HepG2 (cell line): ENCODE measurements around the gene TTLL12. TPM values are rescaled to one million over a fixed set of nuclear protein-coding genes. Genes with fewer than 3 reads are reported as not detected.

Experiments used
- ARNT2 ChIP-seq: sonication (generic); formaldehyde crosslinking; IDR thresholded peaks from 2 replicates; pipeline ENCODE4 v1.8.0; 2022; ENCODE audit warnings: mild to moderate bottlenecking, low read depth, missing genetic modification reagents, moderate library complexity
- BCL3 ChIP-seq: sonication (generic); formaldehyde crosslinking; IDR thresholded peaks from 2 replicates; pipeline ENCODE4 v1.5.1; 2020; ENCODE audit warnings: mild to moderate bottlenecking, missing genetic modification reagents, moderate library complexity
- BHLHE40 ChIP-seq: IDR thresholded peaks from 2 replicates; pipeline ENCODE4 v1.6.1; 2011; ENCODE audit warnings: low read length, improper control_type of control experiment
- ESRRA ChIP-seq: sonication (generic); formaldehyde crosslinking; IDR thresholded peaks from 2 replicates; pipeline ENCODE4 v1.5.1; 2020; ENCODE audit warnings: mild to moderate bottlenecking, low read depth, missing genetic modification reagents
- KAT2B ChIP-seq: fragments of 150-350 bp; IDR thresholded peaks from 2 replicates; pipeline ENCODE4 v1.6.1; 2014; ENCODE audit warnings: low read depth, low read length, borderline replicate concordance
- KLF12 ChIP-seq: sonication (generic); formaldehyde crosslinking; IDR thresholded peaks from 2 replicates; pipeline ENCODE4 v1.4.0; 2020; ENCODE audit warnings: missing genetic modification reagents, borderline replicate concordance
- MAFG ChIP-seq: sonication (generic); formaldehyde crosslinking; IDR thresholded peaks from 2 replicates; pipeline ENCODE4 v1.5.1; 2020; ENCODE audit warnings: mild to moderate bottlenecking, missing genetic modification reagents
- MAX ChIP-seq: IDR thresholded peaks from 2 replicates; pipeline ENCODE4 v1.6.1; 2012; ENCODE audit warnings: inconsistent platforms
- MAZ ChIP-seq, 2 experiments: sonication (generic) in 1 of 2; formaldehyde crosslinking in 1 of 2; IDR thresholded peaks; 2 replicates each; pipeline versions ENCODE4 v1.5.0 to v1.6.1; 2012 to 2020; ENCODE audit warnings: low read depth in 2 of 2, mild to moderate bottlenecking in 2 of 2, borderline replicate concordance in 1 of 2, improper control_type of control experiment in 1 of 2, low read length in 1 of 2, missing genetic modification reagents in 1 of 2, moderate library complexity in 1 of 2
- PHF21A ChIP-seq: sonication (generic); formaldehyde crosslinking; IDR thresholded peaks from 2 replicates; pipeline ENCODE4 v1.5.0; 2020; ENCODE audit warnings: mild to moderate bottlenecking, missing genetic modification reagents
- TCF12 ChIP-seq, 2 experiments: fragments of 450-650 bp in 1 of 2; sonication (generic) in 1 of 2; formaldehyde crosslinking in 1 of 2; IDR thresholded peaks; 2 replicates each; pipeline versions ENCODE4 v1.6.1 to v1.8.0; 2017 to 2022; ENCODE audit warnings: antibody characterized with exemption in 1 of 2, mild to moderate bottlenecking in 1 of 2, missing genetic modification reagents in 1 of 2, moderate library complexity in 1 of 2
- TRIM24 ChIP-seq: sonication (generic); formaldehyde crosslinking; IDR thresholded peaks from 2 replicates; pipeline ENCODE4 v1.8.0; 2022; ENCODE audit warnings: mild to moderate bottlenecking, missing genetic modification reagents
- XBP1 ChIP-seq: sonication (generic); formaldehyde crosslinking; IDR thresholded peaks from 2 replicates; pipeline ENCODE4 v1.5.0; 2020; ENCODE audit warnings: missing genetic modification reagents
- YEATS4 ChIP-seq: sonication (generic); formaldehyde crosslinking; IDR thresholded peaks from 2 replicates; pipeline ENCODE4 v1.4.0; 2020; ENCODE audit warnings: missing genetic modification reagents, borderline replicate concordance
- ZBTB43 ChIP-seq: sonication (generic); formaldehyde crosslinking; conservative IDR thresholded peaks from 2 replicates; pipeline ENCODE4 v1.4.0; 2020; ENCODE audit warnings: missing genetic modification reagents
- ZGPAT ChIP-seq: IDR thresholded peaks from 2 replicates; pipeline ENCODE4 v1.6.1; 2016; ENCODE audit warnings: mild to moderate bottlenecking
- ZNF224 ChIP-seq: sonication (generic); formaldehyde crosslinking; IDR thresholded peaks from 2 replicates; pipeline ENCODE4 v1.5.0; 2020; ENCODE audit warnings: mild to moderate bottlenecking, missing genetic modification reagents
- ZNF292 ChIP-seq: sonication (generic); formaldehyde crosslinking; IDR thresholded peaks from 2 replicates; pipeline ENCODE4 v1.8.1; 2022; ENCODE audit warnings: mild to moderate bottlenecking, low read depth, missing genetic modification reagents, borderline replicate concordance
- ZNF34 ChIP-seq: sonication (generic); formaldehyde crosslinking; IDR thresholded peaks from 2 replicates; pipeline ENCODE4 v1.4.0; 2020; ENCODE audit warnings: mild to moderate bottlenecking, missing genetic modification reagents, borderline replicate concordance
- ZNF446 ChIP-seq: sonication (generic); formaldehyde crosslinking; IDR thresholded peaks from 2 replicates; pipeline ENCODE4 v1.5.0; 2020; ENCODE audit warnings: mild to moderate bottlenecking, missing genetic modification reagents
- ZNF501 ChIP-seq: sonication (generic); formaldehyde crosslinking; IDR thresholded peaks from 2 replicates; pipeline ENCODE4 v1.5.1; 2020; ENCODE audit warnings: mild to moderate bottlenecking, moderate library complexity, missing genetic modification reagents
- ZNF546 ChIP-seq: sonication (generic); formaldehyde crosslinking; conservative IDR thresholded peaks from 2 replicates; pipeline ENCODE4 v1.8.1; 2023; ENCODE audit warnings: mild to moderate bottlenecking, missing genetic modification reagents
- ZNF563 ChIP-seq: sonication (generic); formaldehyde crosslinking; IDR thresholded peaks from 2 replicates; pipeline ENCODE4 v1.8.0; 2022; ENCODE audit warnings: mild to moderate bottlenecking, moderate library complexity, missing genetic modification reagents
- ZNF768 ChIP-seq: sonication (generic); formaldehyde crosslinking; IDR thresholded peaks from 2 replicates; pipeline ENCODE4 v1.4.0; 2020; ENCODE audit warnings: missing genetic modification reagents
- ZNF773 ChIP-seq: sonication (generic); formaldehyde crosslinking; IDR thresholded peaks from 2 replicates; pipeline ENCODE4 v1.4.0; 2020; ENCODE audit warnings: missing genetic modification reagents, borderline replicate concordance
- polyA plus RNA-seq, 8 experiments: library from polyadenylated mRNA; depleted of rRNA in 3 of 8; stranded (reverse) in 7 of 8; unstranded in 1 of 8; fragments of >200 nt; fragmentation: Illumina TruSeq in 4 of 8; extraction: Trizol in 4 of 8; gene quantifications; 2 replicates each; pipeline versions ENCODE4 v1.2.1 to v1.2.3, GENCODE V29; 2011 to 2016; ENCODE audit warnings: low read depth in 4 of 8, missing spikeins in 1 of 8, mixed read lengths in 1 of 8; ENCODE audit not compliant: insufficient read depth in 1 of 8
- total RNA-seq, 5 experiments: library from RNA; depleted of rRNA; stranded (reverse); fragments of >200 nt; fragmentation: Illumina TruSeq; extraction: Trizol; gene quantifications; 2 replicates each; pipeline ENCODE4 v1.2.3, GENCODE V29; 2016; ENCODE audit warnings: low read depth in 1 of 5

Gene TTLL12
- total and polyA plus RNA-seq, 2 of the 13 experiments (the other 11 are each of a cell fraction or from before 2014, with no cell fraction given) = 11.9 to 38.1 TPM

- TF ChIP-seq ZBTB43 (peak; percentile 46; the same call in 1 of the 2 replicates), ZGPAT (0 out of 2 replicates have a peak, but pooled peaks have one; percentile 24), ZNF768 (CRISPR knock-in tag) (peak; percentile 45; the same call in 1 of the 2 replicates), KAT2B (no peak), XBP1 (CRISPR knock-in tag) (no peak), BCL3 (CRISPR knock-in tag) (peak; percentile 62; the same call in 1 of the 2 replicates), MAX (peak; percentile 91), MAFG (CRISPR knock-in tag) (no peak), YEATS4 (CRISPR knock-in tag) (peak; percentile 39), ZNF446 (peak; percentile 80; the same call in 1 of the 2 replicates), KLF12 (CRISPR knock-in tag) (no peak), MAZ (IDR thresholded peaks at IDR 0.05; ENCODE audit: borderline replicate concordance, low read depth, low read length) (no peak), MAZ (CRISPR knock-in tag; IDR thresholded peaks at IDR 0.05; ENCODE audit: low read depth) (peak; percentile 55), ZNF292 (CRISPR knock-in tag) (no peak), ZNF224 (CRISPR knock-in tag) (no peak), ZNF773 (0 out of 2 replicates have a peak, but pooled peaks have one; percentile 36), ESRRA (no peak), ARNT2 (CRISPR knock-in tag) (peak; percentile 56; the same call in 1 of the 2 replicates), TCF12 (IDR thresholded peaks at IDR 0.05) (no peak), TCF12 (CRISPR knock-in tag; IDR thresholded peaks at IDR 0.05) (no peak), TRIM24 (CRISPR knock-in tag) (no peak), ZNF34 (CRISPR knock-in tag) (no peak), PHF21A (no peak), ZNF563 (CRISPR knock-in tag) (peak; percentile 71; the same call in 1 of the 2 replicates), ZNF501 (CRISPR knock-in tag) (0 out of 2 replicates have a peak, but pooled peaks have one; percentile 35), BHLHE40 (peak; percentile 90), ZNF546 (CRISPR knock-in tag) (peak; percentile 59; the same call in 1 of the 2 replicates)
Observed at GRCh38 chr22:43186272-43187170, at the start of gene TTLL12 (continued).
